ENCODE measurements around the gene SBK3.

Gene SBK3

GRCh38 chr19:55563261-55563690 is 17.9 kb upstream of the SBK3 start (continued):
- TF ChIP-seq ZNF274 (IDR thresholded peaks at IDR 0.05; ENCODE audit: low read length): no peak
- TF ChIP-seq ZNF274 (tag by site-specific recombination; IDR thresholded peaks at IDR 0.05; ENCODE audit: borderline replicate concordance): no peak
- TF ChIP-seq ZNF621 (tag by site-specific recombination; IDR thresholded peaks at IDR 0.05): no peak
- TF ChIP-seq PATZ1 (tag by site-specific recombination; IDR thresholded peaks at IDR 0.05): peak; percentile 36; the same call in 1 of the 2 replicates
- no peak for TF ChIP-seq ZNF777 (tag by site-specific recombination; IDR thresholded peaks at IDR 0.05; ENCODE audit: borderline replicate concordance)
- no peak for TF ChIP-seq ZNF473 (tag by site-specific recombination; IDR thresholded peaks at IDR 0.05)
- TF ChIP-seq ZNF571 (tag by site-specific recombination; IDR thresholded peaks at IDR 0.05): no peak
- no peak for TF ChIP-seq ZNF140 (tag by site-specific recombination; IDR thresholded peaks at IDR 0.05)
- no peak for TF ChIP-seq ZNF280C (tag by site-specific recombination; IDR thresholded peaks at IDR 0.05)
- TF ChIP-seq SP7 (tag by site-specific recombination; IDR thresholded peaks at IDR 0.05): no peak
- TF ChIP-seq, protein P1, sequence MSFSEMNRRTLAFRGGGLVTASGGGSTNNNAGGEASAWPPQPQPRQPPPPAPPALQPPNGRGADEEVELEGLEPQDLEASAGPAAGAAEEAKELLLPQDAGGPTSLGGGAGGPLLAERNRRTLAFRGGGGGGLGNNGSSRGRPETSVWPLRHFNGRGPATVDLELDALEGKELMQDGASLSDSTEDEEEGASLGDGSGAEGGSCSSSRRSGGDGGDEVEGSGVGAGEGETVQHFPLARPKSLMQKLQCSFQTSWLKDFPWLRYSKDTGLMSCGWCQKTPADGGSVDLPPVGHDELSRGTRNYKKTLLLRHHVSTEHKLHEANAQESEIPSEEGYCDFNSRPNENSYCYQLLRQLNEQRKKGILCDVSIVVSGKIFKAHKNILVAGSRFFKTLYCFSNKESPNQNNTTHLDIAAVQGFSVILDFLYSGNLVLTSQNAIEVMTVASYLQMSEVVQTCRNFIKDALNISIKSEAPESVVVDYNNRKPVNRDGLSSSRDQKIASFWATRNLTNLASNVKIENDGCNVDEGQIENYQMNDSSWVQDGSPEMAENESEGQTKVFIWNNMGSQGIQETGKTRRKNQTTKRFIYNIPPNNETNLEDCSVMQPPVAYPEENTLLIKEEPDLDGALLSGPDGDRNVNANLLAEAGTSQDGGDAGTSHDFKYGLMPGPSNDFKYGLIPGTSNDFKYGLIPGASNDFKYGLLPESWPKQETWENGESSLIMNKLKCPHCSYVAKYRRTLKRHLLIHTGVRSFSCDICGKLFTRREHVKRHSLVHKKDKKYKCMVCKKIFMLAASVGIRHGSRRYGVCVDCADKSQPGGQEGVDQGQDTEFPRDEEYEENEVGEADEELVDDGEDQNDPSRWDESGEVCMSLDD (tag by site-specific recombination; IDR thresholded peaks at IDR 0.05): no peak
- TF ChIP-seq ZBTB48 (tag by site-specific recombination; IDR thresholded peaks at IDR 0.05): no peak
- no peak for TF ChIP-seq ZNF514 (tag by site-specific recombination; IDR thresholded peaks at IDR 0.05)
- TF ChIP-seq ZNF626 (tag by site-specific recombination; IDR thresholded peaks at IDR 0.05): no peak
- no peak for TF ChIP-seq ZNF394 (tag by site-specific recombination; IDR thresholded peaks at IDR 0.05; ENCODE audit: borderline replicate concordance)
- no peak for TF ChIP-seq ZNF391 (tag by site-specific recombination; IDR thresholded peaks at IDR 0.05; ENCODE audit: borderline replicate concordance, low read depth)
- no peak for TF ChIP-seq REST (tag by site-specific recombination; IDR thresholded peaks at IDR 0.05)
- no peak for TF ChIP-seq ZNF302 (tag by site-specific recombination; IDR thresholded peaks at IDR 0.05; ENCODE audit: low read depth)
- TF ChIP-seq ZNF501 (tag by site-specific recombination; IDR thresholded peaks at IDR 0.05): no peak
- TF ChIP-seq ZNF366 (tag by site-specific recombination; conservative IDR thresholded peaks at IDR 0.05): peak; percentile 18; the same call in 1 of the 2 replicates
- TF ChIP-seq ZNF76 (tag by site-specific recombination; IDR thresholded peaks at IDR 0.05; ENCODE audit: borderline replicate concordance, low read depth): no peak
- TF ChIP-seq ZNF19 (tag by site-specific recombination; IDR thresholded peaks at IDR 0.05; ENCODE audit: low read depth): no peak
- no peak for TF ChIP-seq BCL6B (tag by site-specific recombination; IDR thresholded peaks at IDR 0.05)
- no peak for TF ChIP-seq ZNF529 (tag by site-specific recombination; IDR thresholded peaks at IDR 0.05; ENCODE audit: insufficient replicate concordance)
- TF ChIP-seq HOXD13 (CRISPR knock-in tag; IDR thresholded peaks at IDR 0.05; ENCODE audit: borderline replicate concordance): 0 out of 2 replicates have a peak, but pooled peaks have one; percentile 21
- TF ChIP-seq ZXDB (tag by site-specific recombination; IDR thresholded peaks at IDR 0.05): no peak
- TF ChIP-seq ZNF404 (tag by site-specific recombination; IDR thresholded peaks at IDR 0.05): no peak
- no peak for TF ChIP-seq ZNF214 (tag by site-specific recombination; IDR thresholded peaks at IDR 0.05; ENCODE audit: borderline replicate concordance)
